ENCODE measurements around the gene HLA-DPA1. TPM values are rescaled to one million over a fixed set of nuclear protein-coding genes. Genes with fewer than 3 reads are reported as not detected.
A peak's percentile ranks its signal among the peaks of the same experiment; 100 is the strongest.

The HLA-DPA1 gene
- total and polyA plus RNA-seq, 2 donors (not counting 1 experiment from before 2014, with no cell fraction given): 702 to 2,256 TPM

- intact Hi-C loops (cut with micrococcal nuclease): loop anchor here (5.0 kb wide), 2 partner anchors 35 kb away; partner anchors contain the start of gene HLA-DPB1
- peak overlapping the region; percentile 54 for H3K9ac ChIP-seq (ENCODE audit: low read length)
- ChIA-PET POLR2A (interaction anchor here (1.0 to 1.4 kb wide), 4 partner anchors 29 to 139 kb away, joined by 3 to 6 read pairs (median 4); partner anchors contain the start of gene HLA-DPB1), CTCF (interaction anchor here (0.6 to 1.6 kb wide), 16 partner anchors 9 to 273 kb away, joined by 3 to 8 read pairs (median 4); partner anchors contain the start of genes HLA-DPB1 and TAP2)
- TF ChIP-seq, protein P1, sequence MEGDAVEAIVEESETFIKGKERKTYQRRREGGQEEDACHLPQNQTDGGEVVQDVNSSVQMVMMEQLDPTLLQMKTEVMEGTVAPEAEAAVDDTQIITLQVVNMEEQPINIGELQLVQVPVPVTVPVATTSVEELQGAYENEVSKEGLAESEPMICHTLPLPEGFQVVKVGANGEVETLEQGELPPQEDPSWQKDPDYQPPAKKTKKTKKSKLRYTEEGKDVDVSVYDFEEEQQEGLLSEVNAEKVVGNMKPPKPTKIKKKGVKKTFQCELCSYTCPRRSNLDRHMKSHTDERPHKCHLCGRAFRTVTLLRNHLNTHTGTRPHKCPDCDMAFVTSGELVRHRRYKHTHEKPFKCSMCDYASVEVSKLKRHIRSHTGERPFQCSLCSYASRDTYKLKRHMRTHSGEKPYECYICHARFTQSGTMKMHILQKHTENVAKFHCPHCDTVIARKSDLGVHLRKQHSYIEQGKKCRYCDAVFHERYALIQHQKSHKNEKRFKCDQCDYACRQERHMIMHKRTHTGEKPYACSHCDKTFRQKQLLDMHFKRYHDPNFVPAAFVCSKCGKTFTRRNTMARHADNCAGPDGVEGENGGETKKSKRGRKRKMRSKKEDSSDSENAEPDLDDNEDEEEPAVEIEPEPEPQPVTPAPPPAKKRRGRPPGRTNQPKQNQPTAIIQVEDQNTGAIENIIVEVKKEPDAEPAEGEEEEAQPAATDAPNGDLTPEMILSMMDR (IDR thresholded peaks at IDR 0.05): no peak
- no peak for TF ChIP-seq EZH2 (IDR thresholded peaks at IDR 0.05; ENCODE audit: borderline replicate concordance, insufficient read depth, low read depth, low read length, poor library complexity, severe bottlenecking)
- H3K4me2 ChIP-seq (replicated peaks; ENCODE audit: low read depth, low read length, poor library complexity, severe bottlenecking): peak overlapping the region; percentile 77
- peaks cover 50 to 54% of the 10 kb centered on the region in 2 donors for H3K4me1 ChIP-seq (ENCODE audit: control insufficient read depth in 2 of 2, insufficient read depth in 2 of 2, low read length in 2 of 2)
- H3K79me2 ChIP-seq (ENCODE audit: control insufficient read depth, insufficient read depth, low read length): peaks cover 5% of the 10 kb centered on the region
- H4K20me1 ChIP-seq (ENCODE audit: control insufficient read depth, insufficient read depth, low read length, poor library complexity, severe bottlenecking): no peaks in the 10 kb centered on the region
- H3K4me3 ChIP-seq (ENCODE audit: control extremely low read depth in 1 of 5, extremely low read depth in 1 of 5, insufficient read depth in 1 of 5, low read depth in 2 of 5, low read length in 4 of 5): peak overlapping the region in 4 of 5 experiments; percentile 36 to 60 (median 47)
- peak overlapping the region; percentile 61 for H2AFZ ChIP-seq (ENCODE audit: insufficient read depth, low read depth, low read length, poor library complexity, severe bottlenecking)
- peak; percentile 87 for DNase-seq
- no peaks in the 10 kb centered on the region for H3K36me3 ChIP-seq (replicated peaks in 1 of 2; ENCODE audit: control extremely low read depth in 1 of 2, control insufficient read depth in 1 of 2, extremely low read depth in 1 of 2, insufficient read depth in 2 of 2, low read length in 1 of 2)
- H3K4me3 Mint-ChIP-seq: peak overlapping the region; percentile 71
- H3K27me3 ChIP-seq (replicated peaks in 1 of 4; ENCODE audit: control extremely low read depth in 1 of 4, control insufficient read depth in 3 of 4, insufficient read depth in 4 of 4, low read length in 3 of 4): no peaks in the 10 kb centered on the region
- H3K27me3 Mint-ChIP-seq: no peaks in the 10 kb centered on the region
- H3K27ac ChIP-seq (ENCODE audit: low read length in 2 of 2): peak overlapping the region; percentile 80 to 88
- peak overlapping the region; percentile 87 for H3K27ac Mint-ChIP-seq
- no peaks in the 10 kb centered on the region for H3K9me3 ChIP-seq (ENCODE audit: control extremely low read depth in 1 of 3, control insufficient read depth in 2 of 3, insufficient read depth in 1 of 3, low read length in 2 of 3)
- 13% methylated on average over 1 of the region's 1 CpG for WGBS (ENCODE audit: insufficient coverage)
- peaks cover 54% of the 10 kb centered on the region for H3K4me1 Mint-ChIP-seq
- ATAC-seq (ENCODE audit: low read depth): peak; percentile 95
- H3K9me3 Mint-ChIP-seq (ENCODE audit: insufficient read depth): no peaks in the 10 kb centered on the region
Observed at GRCh38 chr6:33112148-33112547, 38.7 kb upstream of the HLA-DPA1 start.

DNA sequence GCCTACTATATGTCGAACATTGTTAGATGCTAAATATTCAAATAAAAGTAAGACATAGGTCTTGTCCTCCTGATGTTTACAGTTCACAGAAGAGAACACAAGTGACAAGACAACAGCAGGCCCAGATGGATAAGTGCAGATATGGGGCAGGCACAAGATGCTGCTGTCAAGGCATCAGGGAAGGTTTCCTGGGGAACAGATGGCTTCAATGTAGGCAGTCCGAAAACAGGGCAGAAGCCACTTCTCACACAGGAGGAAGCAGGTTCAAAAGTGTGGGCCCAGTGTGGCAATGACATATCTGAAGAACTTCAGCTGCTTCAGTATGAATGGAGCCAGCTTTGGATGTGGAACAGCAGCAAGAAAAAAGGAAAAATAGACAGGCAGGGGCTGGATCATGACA lies 34.9 kb upstream of the HLA-DPA1 start:
- no peaks in the 10 kb centered on the region for H3K27me3 ChIP-seq (replicated peaks in 1 of 4; ENCODE audit: control extremely low read depth in 1 of 4, control insufficient read depth in 3 of 4, insufficient read depth in 4 of 4, low read length in 3 of 4)
- H3K79me2 ChIP-seq (ENCODE audit: control insufficient read depth, insufficient read depth, low read length): peaks cover 5% of the 10 kb centered on the region
- no peak for ATAC-seq (ENCODE audit: low read depth)
- no peak overlapping the region for H3K4me2 ChIP-seq (replicated peaks; ENCODE audit: low read depth, low read length, poor library complexity, severe bottlenecking)
- no peaks in the 10 kb centered on the region for H3K9me3 ChIP-seq (ENCODE audit: control extremely low read depth in 1 of 3, control insufficient read depth in 2 of 3, insufficient read depth in 1 of 3, low read length in 2 of 3)
- no peak overlapping the region for H3K27ac ChIP-seq (ENCODE audit: low read length in 2 of 2)
- no peak overlapping the region for H3K4me3 ChIP-seq (ENCODE audit: control extremely low read depth in 1 of 5, extremely low read depth in 1 of 5, insufficient read depth in 1 of 5, low read depth in 2 of 5, low read length in 4 of 5)
- H3K9ac ChIP-seq (ENCODE audit: low read length): no peak overlapping the region
- H3K27ac Mint-ChIP-seq: no peak overlapping the region
- peaks cover 10% of the 10 kb centered on the region for H3K27me3 Mint-ChIP-seq
- 100% methylated on average over 1 of the region's 2 CpGs for WGBS (ENCODE audit: insufficient coverage)
- no peak for DNase-seq
- no peaks in the 10 kb centered on the region for H4K20me1 ChIP-seq (ENCODE audit: control insufficient read depth, insufficient read depth, low read length, poor library complexity, severe bottlenecking)
- peaks cover 18 to 22% of the 10 kb centered on the region in 2 donors for H3K4me1 ChIP-seq (ENCODE audit: control insufficient read depth in 2 of 2, insufficient read depth in 2 of 2, low read length in 2 of 2)
- H3K4me3 Mint-ChIP-seq: no peak overlapping the region
- intact Hi-C loops (cut with micrococcal nuclease): no loop called here
- CTCF ChIA-PET: interaction anchor here (1.1 kb wide), 1 partner anchor 18 kb away, joined by 3 read pairs; no protein-coding TSS in a partner anchor
- H2AFZ ChIP-seq (ENCODE audit: insufficient read depth, low read depth, low read length, poor library complexity, severe bottlenecking): no peak overlapping the region
- POLR2A ChIA-PET: interaction anchor here (0.6 kb wide), 1 partner anchor 17 kb away, joined by 8 read pairs; no protein-coding TSS in a partner anchor
- H3K9me3 Mint-ChIP-seq (ENCODE audit: insufficient read depth): peaks cover 12% of the 10 kb centered on the region
- H3K4me1 Mint-ChIP-seq: peaks cover 24% of the 10 kb centered on the region
- no peaks in the 10 kb centered on the region for H3K36me3 ChIP-seq (replicated peaks in 1 of 2; ENCODE audit: control extremely low read depth in 1 of 2, control insufficient read depth in 1 of 2, extremely low read depth in 1 of 2, insufficient read depth in 2 of 2, low read length in 1 of 2)
- TF ChIP-seq, protein P1 (IDR thresholded peaks at IDR 0.05): no peak
- no peak for TF ChIP-seq EZH2 (IDR thresholded peaks at IDR 0.05; ENCODE audit: borderline replicate concordance, insufficient read depth, low read depth, low read length, poor library complexity, severe bottlenecking)
